Activated T-helper 1 cell treated with anti-CD3 and anti-CD28 coated beads, Interleukin-12 subunit alpha, Interleukin-12 subunit beta, Interleukin-2, Interleukin-4 antibody, amounts not matched to agents 30 ng/mL and 10 ng/mL and 1 ng/mL, durations not matched to agents 14 hours and 24 hours and 36 hours (primary cell): Measurements from ENCODE around the gene CDRT15. TPM values are rescaled to one million over a fixed set of nuclear protein-coding genes. Genes with fewer than 3 reads are reported as not detected.
"Not testable (repeated sequence)": the region's sequence is repeated elsewhere in the genome, so short reads cannot be mapped to it uniquely, and the experiment has no call there.

Experiments used
- DNase-seq: peaks from one replicate; pipeline ENCODE4 v3.0.0; 2021; ENCODE audit warnings: low spot score
- H3K27ac Mint-ChIP-seq: one replicate; pipeline ENCODE4 v1.8.0; 2021; ENCODE audit warnings: mild to moderate bottlenecking, mixed read lengths
- H3K27me3 Mint-ChIP-seq: one replicate; pipeline ENCODE4 v1.8.0; 2022; ENCODE audit warnings: mild to moderate bottlenecking, moderate library complexity, mixed read lengths; ENCODE audit not compliant: insufficient read depth
- H3K36me3 Mint-ChIP-seq: one replicate; pipeline ENCODE4 v1.8.0; 2021; ENCODE audit warnings: low read depth, mixed read lengths
- H3K4me1 Mint-ChIP-seq: one replicate; pipeline ENCODE4 v1.8.0; 2021; ENCODE audit warnings: low read depth, mixed read lengths
- H3K4me3 Mint-ChIP-seq: one replicate; pipeline ENCODE4 v1.8.0; 2021; ENCODE audit warnings: mild to moderate bottlenecking, moderate library complexity, mixed read lengths
- H3K9me3 Mint-ChIP-seq: one replicate; pipeline ENCODE4 v1.8.0; 2021; ENCODE audit warnings: mixed read lengths
- intact Hi-C: fragments of 100-400 bp; cut with micrococcal nuclease; formaldehyde crosslinking; loops from one replicate; pipeline ENCODE4 v1.15.1; 2024
- total RNA-seq: library from RNA; stranded (reverse); gene quantifications from 2 replicates; pipeline ENCODE4 v1.2.3, GENCODE V29; 2022

Gene CDRT15
- total RNA-seq, 1 donor from 2014 or later, result not detected

GRCh38 chr17:14192636-14193344 is 43.9 kb downstream of the CDRT15 start:
- H3K9me3 Mint-ChIP-seq, DNase-seq, intact Hi-C loops, H3K27me3 Mint-ChIP-seq: not testable (repeated sequence)
- H3K4me1 Mint-ChIP-seq, result peaks cover 73% of the 10 kb centered on the region
- peak overlapping the region; percentile 87 for H3K27ac Mint-ChIP-seq
- peaks cover 22% of the 10 kb centered on the region for H3K36me3 Mint-ChIP-seq
- peak overlapping the region; percentile 54 for H3K4me3 Mint-ChIP-seq

GRCh38 chr17:14192039-14192438 is 44.6 kb downstream of the CDRT15 start:
- H3K9me3 Mint-ChIP-seq, intact Hi-C loops, H3K27me3 Mint-ChIP-seq, DNase-seq: not testable (repeated sequence)
- Mint-ChIP-seq H3K36me3 (peaks cover 22% of the 10 kb centered on the region), H3K27ac (peak overlapping the region; percentile 83), H3K4me3 (peak overlapping the region; percentile 53), H3K4me1 (peaks cover 65% of the 10 kb centered on the region)

GRCh38 chr17:14191469-14191868 is 45.2 kb downstream of the CDRT15 start:
- H3K27ac Mint-ChIP-seq, H3K27me3 Mint-ChIP-seq, DNase-seq, intact Hi-C loops, H3K9me3 Mint-ChIP-seq, H3K4me3 Mint-ChIP-seq: not testable (repeated sequence)
- Mint-ChIP-seq H3K36me3 (peaks cover 18% of the 10 kb centered on the region), H3K4me1 (peaks cover 63% of the 10 kb centered on the region)

DNA sequence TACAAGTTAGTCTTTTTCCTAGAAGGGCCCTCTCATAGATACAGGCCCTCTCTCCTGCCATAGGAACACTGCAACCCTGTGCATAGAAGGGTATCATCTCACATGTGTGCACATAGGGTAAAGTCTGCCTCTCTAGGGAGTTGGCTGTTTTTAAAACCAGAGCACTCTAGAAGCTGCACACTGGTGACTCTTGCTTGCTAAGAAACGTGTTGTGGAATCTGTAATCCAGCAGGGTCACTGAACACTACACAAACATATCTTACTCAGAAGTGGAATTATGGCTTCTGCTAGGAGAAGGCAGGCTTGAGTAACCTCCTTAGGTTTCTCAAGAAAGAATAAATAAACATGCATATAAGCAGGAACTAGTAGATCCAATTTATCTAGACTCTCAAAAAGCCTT is 45.9 kb downstream of the CDRT15 start:
- intact Hi-C loops, H3K4me3 Mint-ChIP-seq, H3K9me3 Mint-ChIP-seq, H3K27ac Mint-ChIP-seq, H3K27me3 Mint-ChIP-seq, DNase-seq: not testable (repeated sequence)
- H3K36me3 Mint-ChIP-seq, result peaks cover 13% of the 10 kb centered on the region
- H3K4me1 Mint-ChIP-seq, result peaks cover 61% of the 10 kb centered on the region

DNA sequence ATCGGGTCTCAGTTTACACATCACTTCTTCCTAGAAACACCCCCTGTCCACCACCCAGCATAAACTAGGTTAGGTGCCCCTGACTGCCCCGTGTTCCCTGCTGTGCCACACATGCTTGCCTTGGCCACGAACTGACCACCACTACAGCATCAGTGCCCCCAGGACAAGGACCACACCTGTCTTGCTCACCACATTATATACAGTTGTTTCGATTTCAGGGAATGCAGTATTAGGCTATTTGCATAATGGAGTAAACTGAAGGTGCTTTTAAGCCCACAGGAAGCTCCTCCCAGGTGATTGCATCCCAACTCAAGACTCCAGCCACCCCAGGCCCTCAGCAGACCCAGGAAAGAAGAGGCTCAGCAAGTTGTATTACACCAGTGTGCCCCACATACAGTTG is 50.2 kb downstream of the CDRT15 start:
- DNase-seq, H3K27ac Mint-ChIP-seq, H3K9me3 Mint-ChIP-seq, H3K4me3 Mint-ChIP-seq, intact Hi-C loops, H3K27me3 Mint-ChIP-seq: not testable (repeated sequence)
- H3K4me1 Mint-ChIP-seq, result peaks cover 27% of the 10 kb centered on the region
- H3K36me3 Mint-ChIP-seq, result peaks cover 12% of the 10 kb centered on the region

Other genes starting within 250 kb of the CDRT15 start
- gene COX10, start 167.4 kb downstream of the CDRT15 start, total RNA-seq, result 40.1 and 41.7 TPM in 2 replicates
- 32.3 and 33.8 TPM in 2 replicates for gene HS3ST3B1, start 64.2 kb upstream of the CDRT15 start, total RNA-seq